ENCODE measurements around the gene FRRS1.

DNA sequence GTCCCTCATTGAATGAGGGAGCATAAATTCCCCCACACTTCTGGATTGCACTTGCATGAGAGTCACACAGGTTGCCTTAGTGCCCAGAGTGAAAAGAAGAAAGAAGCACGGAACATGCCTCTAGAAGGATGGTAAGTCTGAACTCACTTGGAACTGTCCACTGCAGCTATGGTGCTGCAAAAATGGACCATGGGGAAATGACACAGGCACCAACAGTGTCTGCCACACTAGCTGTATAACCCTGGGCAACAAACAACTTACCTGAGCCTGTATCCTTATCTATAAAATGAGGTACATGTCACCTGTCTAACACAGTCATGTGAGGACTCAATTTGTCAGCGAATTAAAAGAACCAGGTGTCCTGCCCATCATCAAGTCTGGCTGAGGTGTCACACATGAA lies 69.8 kb downstream of the FRRS1 start:
- TF ChIP-seq, protein P1, sequence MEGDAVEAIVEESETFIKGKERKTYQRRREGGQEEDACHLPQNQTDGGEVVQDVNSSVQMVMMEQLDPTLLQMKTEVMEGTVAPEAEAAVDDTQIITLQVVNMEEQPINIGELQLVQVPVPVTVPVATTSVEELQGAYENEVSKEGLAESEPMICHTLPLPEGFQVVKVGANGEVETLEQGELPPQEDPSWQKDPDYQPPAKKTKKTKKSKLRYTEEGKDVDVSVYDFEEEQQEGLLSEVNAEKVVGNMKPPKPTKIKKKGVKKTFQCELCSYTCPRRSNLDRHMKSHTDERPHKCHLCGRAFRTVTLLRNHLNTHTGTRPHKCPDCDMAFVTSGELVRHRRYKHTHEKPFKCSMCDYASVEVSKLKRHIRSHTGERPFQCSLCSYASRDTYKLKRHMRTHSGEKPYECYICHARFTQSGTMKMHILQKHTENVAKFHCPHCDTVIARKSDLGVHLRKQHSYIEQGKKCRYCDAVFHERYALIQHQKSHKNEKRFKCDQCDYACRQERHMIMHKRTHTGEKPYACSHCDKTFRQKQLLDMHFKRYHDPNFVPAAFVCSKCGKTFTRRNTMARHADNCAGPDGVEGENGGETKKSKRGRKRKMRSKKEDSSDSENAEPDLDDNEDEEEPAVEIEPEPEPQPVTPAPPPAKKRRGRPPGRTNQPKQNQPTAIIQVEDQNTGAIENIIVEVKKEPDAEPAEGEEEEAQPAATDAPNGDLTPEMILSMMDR (IDR thresholded peaks at IDR 0.05): no peak
- TF ChIP-seq EP300 (IDR thresholded peaks at IDR 0.05): no peak
- TF ChIP-seq POLR2A (IDR thresholded peaks at IDR 0.05): no peak
